ENCODE data around the gene CACNB4. TPM values are rescaled to one million over a fixed set of nuclear protein-coding genes. Genes with fewer than 3 reads are reported as not detected.

Gene CACNB4
- total RNA-seq, 1 experiment from 2014 or later: 2.0 TPM

DNA sequence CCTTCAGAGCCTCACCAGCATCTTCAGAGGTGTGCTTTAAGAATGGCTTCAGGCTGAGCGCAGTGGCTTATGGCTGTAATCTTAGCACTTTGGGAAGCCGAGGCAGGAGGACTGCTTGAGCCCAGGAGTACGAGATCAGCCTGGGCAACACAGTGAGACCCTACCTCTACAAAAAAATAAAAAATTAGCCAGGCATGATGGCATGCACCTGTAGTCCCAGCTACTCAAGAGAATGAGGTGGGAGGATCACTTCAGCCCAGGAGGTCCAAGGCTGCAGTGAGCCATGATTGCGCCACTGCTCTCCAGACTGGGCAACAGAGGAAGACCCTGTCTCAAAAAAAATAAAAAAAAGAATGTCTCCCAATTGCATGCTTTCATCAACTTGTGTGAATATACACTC lies 137.3 kb downstream of the CACNB4 start:
- no peak for DNase-seq (ENCODE audit: low read depth, low spot score)
- intact Hi-C loops (cut with micrococcal nuclease): no loop called here
- no peak overlapping the region for H3K9ac ChIP-seq (ENCODE audit: low read length)
- POLR2A ChIA-PET: no interaction called here
- H3K36me3 ChIP-seq (ENCODE audit: control insufficient read depth in 1 of 2, insufficient read depth in 2 of 2, low read length in 2 of 2): no peaks in the 10 kb centered on the region
- H3K27me3 ChIP-seq (ENCODE audit: insufficient read depth, low read length): no peaks in the 10 kb centered on the region
- no peaks in the 10 kb centered on the region for H3K79me2 ChIP-seq (ENCODE audit: insufficient read depth, low read length)
- no peak overlapping the region for H3K4me3 ChIP-seq (replicated peaks in 1 of 2; ENCODE audit: low read depth in 1 of 2, low read length in 2 of 2)
- no peaks in the 10 kb centered on the region for H3K4me1 ChIP-seq (ENCODE audit: control insufficient read depth in 1 of 2, insufficient read depth in 2 of 2, low read length in 2 of 2)
- no peak overlapping the region for H2AFZ ChIP-seq (ENCODE audit: low read depth, low read length, poor library complexity, severe bottlenecking)
- H3K4me2 ChIP-seq (ENCODE audit: low read length): no peak overlapping the region
- no TSS peak for BruUV-seq (replicated peaks)
- H4K20me1 ChIP-seq (ENCODE audit: insufficient read depth): no peaks in the 10 kb centered on the region
- no peak overlapping the region for H3K27ac ChIP-seq (ENCODE audit: low read depth, low read length)
- CTCF ChIA-PET: interaction anchor here (1.0 kb wide), 1 partner anchor 37 kb away, joined by 3 read pairs; no protein-coding TSS in a partner anchor
- no peaks in the 10 kb centered on the region for H3K9me3 ChIP-seq (ENCODE audit: control insufficient read depth in 1 of 2, insufficient read depth in 1 of 2, low read depth in 1 of 2, low read length in 2 of 2)
- H3K9me2 ChIP-seq (ENCODE audit: insufficient read depth): no peaks in the 10 kb centered on the region
- RAD21 ChIA-PET (ENCODE audit: low non-redundant PET in 1 of 2, low total read pairs in 2 of 2, uncharacterized antibody in 2 of 2, unreplicated experiment in 2 of 2): no interaction called here
- ATAC-seq: no peak
- TF ChIP-seq POLR2A (IDR thresholded peaks at IDR 0.05; ENCODE audit: borderline replicate concordance, extremely low read depth, insufficient read depth, insufficient read length): no peak
- TF ChIP-seq SIN3A (IDR thresholded peaks at IDR 0.05; ENCODE audit: low read depth): no peak
- TF ChIP-seq POLR2AphosphoS5 (IDR thresholded peaks at IDR 0.05; ENCODE audit: low read depth, low read length): no peak
- TF ChIP-seq TCF7L2 (IDR thresholded peaks at IDR 0.05; ENCODE audit: borderline replicate concordance, extremely low read depth, insufficient read depth, insufficient read length): no peak
- TF ChIP-seq CEBPB (IDR thresholded peaks at IDR 0.05; ENCODE audit: low read depth): no peak
- TF ChIP-seq, protein P1, sequence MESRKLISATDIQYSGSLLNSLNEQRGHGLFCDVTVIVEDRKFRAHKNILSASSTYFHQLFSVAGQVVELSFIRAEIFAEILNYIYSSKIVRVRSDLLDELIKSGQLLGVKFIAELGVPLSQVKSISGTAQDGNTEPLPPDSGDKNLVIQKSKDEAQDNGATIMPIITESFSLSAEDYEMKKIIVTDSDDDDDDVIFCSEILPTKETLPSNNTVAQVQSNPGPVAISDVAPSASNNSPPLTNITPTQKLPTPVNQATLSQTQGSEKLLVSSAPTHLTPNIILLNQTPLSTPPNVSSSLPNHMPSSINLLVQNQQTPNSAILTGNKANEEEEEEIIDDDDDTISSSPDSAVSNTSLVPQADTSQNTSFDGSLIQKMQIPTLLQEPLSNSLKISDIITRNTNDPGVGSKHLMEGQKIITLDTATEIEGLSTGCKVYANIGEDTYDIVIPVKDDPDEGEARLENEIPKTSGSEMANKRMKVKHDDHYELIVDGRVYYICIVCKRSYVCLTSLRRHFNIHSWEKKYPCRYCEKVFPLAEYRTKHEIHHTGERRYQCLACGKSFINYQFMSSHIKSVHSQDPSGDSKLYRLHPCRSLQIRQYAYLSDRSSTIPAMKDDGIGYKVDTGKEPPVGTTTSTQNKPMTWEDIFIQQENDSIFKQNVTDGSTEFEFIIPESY (IDR thresholded peaks at IDR 0.05; ENCODE audit: extremely low read depth, insufficient replicate concordance, low read length): no peak
- TF ChIP-seq YY1 (IDR thresholded peaks at IDR 0.05; ENCODE audit: extremely low read depth, insufficient replicate concordance, low read depth, low read length): no peak
- TF ChIP-seq CBX3 (IDR thresholded peaks at IDR 0.05; ENCODE audit: low read depth): no peak
- no peak for TF ChIP-seq EGR1 (IDR thresholded peaks at IDR 0.05; ENCODE audit: low read depth)
- TF ChIP-seq, protein P2, sequence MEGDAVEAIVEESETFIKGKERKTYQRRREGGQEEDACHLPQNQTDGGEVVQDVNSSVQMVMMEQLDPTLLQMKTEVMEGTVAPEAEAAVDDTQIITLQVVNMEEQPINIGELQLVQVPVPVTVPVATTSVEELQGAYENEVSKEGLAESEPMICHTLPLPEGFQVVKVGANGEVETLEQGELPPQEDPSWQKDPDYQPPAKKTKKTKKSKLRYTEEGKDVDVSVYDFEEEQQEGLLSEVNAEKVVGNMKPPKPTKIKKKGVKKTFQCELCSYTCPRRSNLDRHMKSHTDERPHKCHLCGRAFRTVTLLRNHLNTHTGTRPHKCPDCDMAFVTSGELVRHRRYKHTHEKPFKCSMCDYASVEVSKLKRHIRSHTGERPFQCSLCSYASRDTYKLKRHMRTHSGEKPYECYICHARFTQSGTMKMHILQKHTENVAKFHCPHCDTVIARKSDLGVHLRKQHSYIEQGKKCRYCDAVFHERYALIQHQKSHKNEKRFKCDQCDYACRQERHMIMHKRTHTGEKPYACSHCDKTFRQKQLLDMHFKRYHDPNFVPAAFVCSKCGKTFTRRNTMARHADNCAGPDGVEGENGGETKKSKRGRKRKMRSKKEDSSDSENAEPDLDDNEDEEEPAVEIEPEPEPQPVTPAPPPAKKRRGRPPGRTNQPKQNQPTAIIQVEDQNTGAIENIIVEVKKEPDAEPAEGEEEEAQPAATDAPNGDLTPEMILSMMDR (IDR thresholded peaks at IDR 0.05 in 2 of 3, conservative IDR thresholded peaks at IDR 0.05 in 1 of 3; ENCODE audit: borderline replicate concordance in 1 of 3, insufficient read depth in 1 of 3, low read depth in 2 of 3, low read length in 2 of 3): no peak
- no peak for TF ChIP-seq ELF1 (IDR thresholded peaks at IDR 0.05; ENCODE audit: borderline replicate concordance, low read depth)
- no peak for TF ChIP-seq RAD21 (IDR thresholded peaks at IDR 0.05; ENCODE audit: low read depth)
- no peak for TF ChIP-seq SP1 (IDR thresholded peaks at IDR 0.05; ENCODE audit: low read depth)
- TF ChIP-seq ZFX (IDR thresholded peaks at IDR 0.05): no peak

All from HCT116 (cell line).